GM19467 (cell line): ENCODE results near the gene MED25.

Source experiments
- ATAC-seq: cut with Tn5 transposase; IDR thresholded peaks from one replicate; pipeline ENCODE4 v1.9.1; 2021; ENCODE audit warnings: mild to moderate bottlenecking, moderate library complexity; ENCODE audit not compliant: unreplicated experiment

The MED25 gene

GRCh38 chr19:49817964-49818648 lies at the start of gene MED25:
TSS of gene MED25 (plus strand) at chr19:49818289. CDS start at chr19:49818342, 53 bp downstream.
- peak; percentile 55 for ATAC-seq

- no peak for ATAC-seq
Measured at GRCh38 chr19:49770529-49770928, 47.6 kb upstream of the MED25 start.

- ATAC-seq: no peak
Measured at GRCh38 chr19:49771674-49772139, 46.4 kb upstream of the MED25 start.

GRCh38 chr19:49772850-49773432 lies 45.1 kb upstream of the MED25 start:
- no peak for ATAC-seq

GRCh38 chr19:49773663-49774350 lies 44.3 kb upstream of the MED25 start:
- no peak for ATAC-seq

GRCh38 chr19:49774969-49775368 lies 43.1 kb upstream of the MED25 start:
- no peak for ATAC-seq

GRCh38 chr19:49775742-49776370 lies 42.2 kb upstream of the MED25 start:
- ATAC-seq: no peak

GRCh38 chr19:49776371-49776764 lies 41.7 kb upstream of the MED25 start:
- no peak for ATAC-seq

- ATAC-seq: no peak
Measured at GRCh38 chr19:49779731-49780555, 38.1 kb upstream of the MED25 start.

GRCh38 chr19:49780861-49781260 lies 37.2 kb upstream of the MED25 start:
- no peak for ATAC-seq

GRCh38 chr19:49781394-49781793 lies 36.7 kb upstream of the MED25 start:
- ATAC-seq: no peak

- ATAC-seq: no peak
Measured at GRCh38 chr19:49782515-49782914, 35.6 kb upstream of the MED25 start.

- ATAC-seq: no peak
Measured at GRCh38 chr19:49786376-49786820, 31.7 kb upstream of the MED25 start.

- ATAC-seq: no peak
Measured at GRCh38 chr19:49787746-49788145, 30.3 kb upstream of the MED25 start.

GRCh38 chr19:49788857-49789256 lies 29.2 kb upstream of the MED25 start:
- ATAC-seq: no peak

- no peak for ATAC-seq
Measured at GRCh38 chr19:49790866-49791265, 27.2 kb upstream of the MED25 start.

GRCh38 chr19:49791776-49792445 lies 26.2 kb upstream of the MED25 start:
- no peak for ATAC-seq

GRCh38 chr19:49792829-49793560 lies 25.1 kb upstream of the MED25 start:
- no peak for ATAC-seq

- no peak for ATAC-seq
Measured at GRCh38 chr19:49793561-49793840, 24.6 kb upstream of the MED25 start.

GRCh38 chr19:49795615-49796014 lies 22.5 kb upstream of the MED25 start:
- ATAC-seq: no peak
